ENCODE results near the gene ORM2. TPM values are rescaled to one million over a fixed set of nuclear protein-coding genes. Genes with fewer than 3 reads are reported as not detected.

Gene ORM2
- total and polyA plus RNA-seq, 2 experiments from 2014 or later = 0.76 TPM

DNA sequence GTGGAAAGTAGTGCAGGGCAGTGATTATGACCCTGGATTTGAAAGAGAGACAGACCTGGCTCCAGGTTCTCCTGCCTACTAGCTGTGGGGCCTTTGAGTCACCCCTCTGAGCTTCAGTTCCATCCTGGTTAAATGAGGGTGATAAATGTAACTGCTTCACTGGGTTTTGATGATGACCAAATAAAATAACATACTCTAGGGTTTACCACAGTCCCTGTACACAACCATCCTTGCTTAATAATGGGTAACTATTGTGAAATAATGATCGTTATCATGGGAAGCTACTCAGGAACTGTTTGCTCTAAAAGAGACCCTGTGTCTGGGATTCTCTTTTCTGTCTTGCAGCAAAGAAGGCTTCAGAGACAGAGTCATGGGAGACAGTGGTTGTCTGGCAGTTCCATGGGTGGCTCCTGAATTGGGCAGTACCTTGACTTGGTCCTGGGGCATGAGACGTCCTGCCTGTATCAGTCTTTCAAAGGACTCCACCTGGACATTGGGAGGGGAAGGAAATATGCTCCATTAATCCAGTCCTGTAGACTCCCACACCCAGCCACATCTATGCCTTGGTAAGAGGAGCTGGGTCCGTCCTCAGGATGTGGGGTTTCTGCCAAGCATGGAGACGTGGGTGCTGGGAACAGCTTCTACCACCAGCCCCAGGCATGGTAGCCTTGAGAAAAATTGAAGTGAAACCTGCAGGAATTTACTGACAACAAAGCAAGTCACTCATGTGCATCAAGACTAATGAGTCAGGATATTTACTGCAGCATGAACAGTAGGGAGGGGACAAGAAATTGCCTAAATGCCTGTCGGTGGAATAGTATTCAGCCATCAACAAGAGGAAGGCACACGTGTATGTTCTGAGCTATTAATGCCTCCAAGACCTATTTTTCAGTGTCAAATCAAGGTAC lies 34.7 kb downstream of the ORM2 start (continued):
- TF ChIP-seq ZNF462 (CRISPR knock-in tag; IDR thresholded peaks at IDR 0.05) = no peak
- TF ChIP-seq, protein P1, sequence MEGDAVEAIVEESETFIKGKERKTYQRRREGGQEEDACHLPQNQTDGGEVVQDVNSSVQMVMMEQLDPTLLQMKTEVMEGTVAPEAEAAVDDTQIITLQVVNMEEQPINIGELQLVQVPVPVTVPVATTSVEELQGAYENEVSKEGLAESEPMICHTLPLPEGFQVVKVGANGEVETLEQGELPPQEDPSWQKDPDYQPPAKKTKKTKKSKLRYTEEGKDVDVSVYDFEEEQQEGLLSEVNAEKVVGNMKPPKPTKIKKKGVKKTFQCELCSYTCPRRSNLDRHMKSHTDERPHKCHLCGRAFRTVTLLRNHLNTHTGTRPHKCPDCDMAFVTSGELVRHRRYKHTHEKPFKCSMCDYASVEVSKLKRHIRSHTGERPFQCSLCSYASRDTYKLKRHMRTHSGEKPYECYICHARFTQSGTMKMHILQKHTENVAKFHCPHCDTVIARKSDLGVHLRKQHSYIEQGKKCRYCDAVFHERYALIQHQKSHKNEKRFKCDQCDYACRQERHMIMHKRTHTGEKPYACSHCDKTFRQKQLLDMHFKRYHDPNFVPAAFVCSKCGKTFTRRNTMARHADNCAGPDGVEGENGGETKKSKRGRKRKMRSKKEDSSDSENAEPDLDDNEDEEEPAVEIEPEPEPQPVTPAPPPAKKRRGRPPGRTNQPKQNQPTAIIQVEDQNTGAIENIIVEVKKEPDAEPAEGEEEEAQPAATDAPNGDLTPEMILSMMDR (conservative IDR thresholded peaks at IDR 0.05; ENCODE audit: low read depth in 2 of 2) = no peak
- no peak for TF ChIP-seq POLR2AphosphoS5 (IDR thresholded peaks at IDR 0.05; ENCODE audit: low read depth)
- TF ChIP-seq ZNF331 (CRISPR knock-in tag; IDR thresholded peaks at IDR 0.05; ENCODE audit: low read depth) = no peak
- no peak for TF ChIP-seq STAT1 (IDR thresholded peaks at IDR 0.05; ENCODE audit: unreplicated experiment)

- no peak overlapping the region for H2AFZ ChIP-seq
- H3F3A ChIP-seq (replicated peaks; ENCODE audit: low read depth) = peaks cover 9% of the 10 kb centered on the region; the same call in 1 of the 2 replicates
- no peaks in the 10 kb centered on the region for H4K20me1 ChIP-seq (replicated peaks; ENCODE audit: insufficient read depth)
- H3K27ac Mint-ChIP-seq = no peak overlapping the region
- H3K9me3 Mint-ChIP-seq = no peaks in the 10 kb centered on the region
- peaks cover 4% of the 10 kb centered on the region; the same call in 1 of the 2 replicates for H3K79me2 ChIP-seq (replicated peaks; ENCODE audit: insufficient read depth)
- H3K4me2 ChIP-seq = no peak overlapping the region
- peaks cover 73% of the 10 kb centered on the region for H3K36me3 Mint-ChIP-seq (ENCODE audit: low read depth)
- H3K27me3 ChIP-seq (ENCODE audit: insufficient read depth) = no peaks in the 10 kb centered on the region
- ATAC-seq (no peak), DNase-seq (ENCODE audit: low spot score) (no peak)
- TF ChIP-seq, protein P2, sequence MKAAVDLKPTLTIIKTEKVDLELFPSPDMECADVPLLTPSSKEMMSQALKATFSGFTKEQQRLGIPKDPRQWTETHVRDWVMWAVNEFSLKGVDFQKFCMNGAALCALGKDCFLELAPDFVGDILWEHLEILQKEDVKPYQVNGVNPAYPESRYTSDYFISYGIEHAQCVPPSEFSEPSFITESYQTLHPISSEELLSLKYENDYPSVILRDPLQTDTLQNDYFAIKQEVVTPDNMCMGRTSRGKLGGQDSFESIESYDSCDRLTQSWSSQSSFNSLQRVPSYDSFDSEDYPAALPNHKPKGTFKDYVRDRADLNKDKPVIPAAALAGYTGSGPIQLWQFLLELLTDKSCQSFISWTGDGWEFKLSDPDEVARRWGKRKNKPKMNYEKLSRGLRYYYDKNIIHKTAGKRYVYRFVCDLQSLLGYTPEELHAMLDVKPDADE (IDR thresholded peaks at IDR 0.05) = no peak
- TF ChIP-seq CREB1 (CRISPR knock-in tag; IDR thresholded peaks at IDR 0.05; ENCODE audit: low read depth) = no peak
- TF ChIP-seq, protein P1 (conservative IDR thresholded peaks at IDR 0.05; ENCODE audit: low read depth in 2 of 2) = no peak
- TF ChIP-seq NANOG (IDR thresholded peaks at IDR 0.05; ENCODE audit: borderline replicate concordance) = no peak
- no peak for TF ChIP-seq EZH2 (IDR thresholded peaks at IDR 0.05; ENCODE audit: low read depth, unreplicated experiment)
- no peak for TF ChIP-seq POLR2AphosphoS5 (IDR thresholded peaks at IDR 0.05; ENCODE audit: low read depth)
- TF ChIP-seq STAT1 (IDR thresholded peaks at IDR 0.05; ENCODE audit: unreplicated experiment) = no peak
- peaks cover 7% of the 10 kb centered on the region; the same call in 1 of the 2 replicates for H3K36me3 ChIP-seq (ENCODE audit: insufficient read depth)
- peaks cover 17% of the 10 kb centered on the region for H3K4me1 Mint-ChIP-seq
- H3K27me3 Mint-ChIP-seq (ENCODE audit: insufficient read depth, low read depth, poor library complexity) = peaks cover 4% of the 10 kb centered on the region
- H3K27ac ChIP-seq (ENCODE audit: low read depth) = no peak overlapping the region
- no peak overlapping the region for H3K4me3 Mint-ChIP-seq
- H3K9me2 ChIP-seq (ENCODE audit: insufficient read depth) = 0 out of 2 replicates have a peak, but pooled peaks cover 6% of the 10 kb centered on the region
- H3K4me1 ChIP-seq (ENCODE audit: insufficient read depth) = peaks cover 13% of the 10 kb centered on the region
- H3K4me3 ChIP-seq = no peak overlapping the region
Measured at GRCh38 chr9:114365194-114365593, 35.5 kb downstream of the ORM2 start.
